Parathyroid adenoma (tissue), 2 donors: ENCODE results near the gene DVL2.

Experiments
- H2AFZ ChIP-seq: fragments of 300-600 bp; sonication (generic); one replicate; pipeline ENCODE4 v1.7.0; 2017; ENCODE audit warnings: antibody characterized with exemption, mild to moderate bottlenecking
- H3K27ac ChIP-seq: fragments of 300-600 bp; sonication (generic); one replicate; pipeline ENCODE4 v1.7.0; 2017
- H3K27me3 ChIP-seq: fragments of 300-600 bp; sonication (generic); one replicate; pipeline ENCODE4 v1.7.0; 2017; ENCODE audit warnings: low read length; ENCODE audit not compliant: control insufficient read depth, insufficient read depth
- H3K36me3 ChIP-seq: fragments of 300-600 bp; sonication (generic); one replicate; pipeline ENCODE4 v1.7.0; 2017; ENCODE audit warnings: low read length; ENCODE audit not compliant: control insufficient read depth, insufficient read depth
- H3K4me1 ChIP-seq: fragments of 300-600 bp; sonication (generic); one replicate; pipeline ENCODE4 v1.7.0; 2017; ENCODE audit warnings: control low read depth
- H3K4me2 ChIP-seq: fragments of 300-600 bp; sonication (generic); one replicate; pipeline ENCODE4 v1.7.0; 2017; ENCODE audit warnings: low read length
- H3K4me3 ChIP-seq: fragments of 300-600 bp; sonication (generic); one replicate; pipeline ENCODE4 v1.7.0; 2017; ENCODE audit warnings: low read depth, low read length
- H3K79me2 ChIP-seq: fragments of 300-600 bp; sonication (generic); one replicate; pipeline ENCODE4 v1.7.0; 2017; ENCODE audit warnings: control low read depth
- H3K9ac ChIP-seq: fragments of 300-600 bp; sonication (generic); one replicate; pipeline ENCODE4 v1.7.0; 2017; ENCODE audit warnings: mild to moderate bottlenecking
- H3K9me3 ChIP-seq: fragments of 300-600 bp; sonication (generic); one replicate; pipeline ENCODE4 v1.7.0; 2017; ENCODE audit warnings: low read length; ENCODE audit not compliant: control insufficient read depth
- CTCF ChIP-seq: fragments of 300-600 bp; sonication (generic); IDR thresholded peaks from one replicate; pipeline ENCODE4 v1.7.0; 2017; ENCODE audit warnings: antibody characterized with exemption, mild to moderate bottlenecking
- donor health status: primary hyperparathyroidism.

DVL2 gene

GRCh38 chr17:7238420-7239090, 4.2 kb upstream of the DVL2 start:
- H2AFZ ChIP-seq: peak overlapping the region; percentile 63
- peak overlapping the region; percentile 73 for H3K4me2 ChIP-seq
- H3K36me3 ChIP-seq: no peaks in the 10 kb centered on the region
- peak overlapping the region; percentile 83 for H3K27ac ChIP-seq
- peak overlapping the region; percentile 93 for H3K4me3 ChIP-seq
- peak overlapping the region; percentile 70 for H3K9ac ChIP-seq
- no peak for TF ChIP-seq CTCF
- H3K79me2 ChIP-seq: peaks cover 8% of the 10 kb centered on the region
- no peaks in the 10 kb centered on the region for H3K27me3 ChIP-seq
- peaks cover 17% of the 10 kb centered on the region for H3K4me1 ChIP-seq
- H3K9me3 ChIP-seq: no peaks in the 10 kb centered on the region

GRCh38 chr17:7237761-7238419, 3.6 kb upstream of the DVL2 start:
- Histone ChIP-seq H3K27ac (peak overlapping the region; percentile 77), H3K4me1 (peaks cover 18% of the 10 kb centered on the region), H2AFZ (peak overlapping the region; percentile 68), H3K27me3 (no peaks in the 10 kb centered on the region), H3K9me3 (no peaks in the 10 kb centered on the region), H3K9ac (peak overlapping the region; percentile 78), H3K79me2 (peaks cover 14% of the 10 kb centered on the region), H3K4me2 (peak overlapping the region; percentile 67), H3K4me3 (peak overlapping the region; percentile 93), H3K36me3 (no peaks in the 10 kb centered on the region)
- TF ChIP-seq CTCF: no peak

- H3K4me2 ChIP-seq: peak overlapping the region; percentile 67
- no peak overlapping the region for H2AFZ ChIP-seq
- peak overlapping the region; percentile 77 for H3K27ac ChIP-seq
- H3K9me3 ChIP-seq: no peaks in the 10 kb centered on the region
- H3K4me3 ChIP-seq: peak overlapping the region; percentile 68
- H3K79me2 ChIP-seq: peaks cover 19% of the 10 kb centered on the region
- H3K36me3 ChIP-seq: no peaks in the 10 kb centered on the region
- H3K4me1 ChIP-seq: peaks cover 22% of the 10 kb centered on the region
- H3K27me3 ChIP-seq: no peaks in the 10 kb centered on the region
- no peak overlapping the region for H3K9ac ChIP-seq
- TF ChIP-seq CTCF: no peak
Measured at GRCh38 chr17:7237266-7237760, 3.0 kb upstream of the DVL2 start.

- peak overlapping the region; percentile 77 for H3K27ac ChIP-seq
- peaks cover 26% of the 10 kb centered on the region for H3K4me1 ChIP-seq
- H3K9me3 ChIP-seq: no peaks in the 10 kb centered on the region
- no peak for TF ChIP-seq CTCF
- H3K4me2 ChIP-seq: no peak overlapping the region
- H3K4me3 ChIP-seq: no peak overlapping the region
- H3K9ac ChIP-seq: no peak overlapping the region
- H3K27me3 ChIP-seq: no peaks in the 10 kb centered on the region
- H3K79me2 ChIP-seq: peaks cover 24% of the 10 kb centered on the region
- H2AFZ ChIP-seq: no peak overlapping the region
- no peaks in the 10 kb centered on the region for H3K36me3 ChIP-seq
Measured at GRCh38 chr17:7236808-7237207, 2.5 kb upstream of the DVL2 start.
